HG02759 (cell line): Measurements from ENCODE around the gene SPOCK2.
"Not testable (repeated sequence)": the region's sequence is repeated elsewhere in the genome, so short reads cannot be mapped to it uniquely, and the experiment has no call there.

Experiments used
- ATAC-seq: cut with Tn5 transposase; IDR thresholded peaks from one replicate; pipeline ENCODE4 v1.9.1; 2021; ENCODE audit warnings: mild to moderate bottlenecking, moderate library complexity; ENCODE audit not compliant: unreplicated experiment

SPOCK2 gene

DNA sequence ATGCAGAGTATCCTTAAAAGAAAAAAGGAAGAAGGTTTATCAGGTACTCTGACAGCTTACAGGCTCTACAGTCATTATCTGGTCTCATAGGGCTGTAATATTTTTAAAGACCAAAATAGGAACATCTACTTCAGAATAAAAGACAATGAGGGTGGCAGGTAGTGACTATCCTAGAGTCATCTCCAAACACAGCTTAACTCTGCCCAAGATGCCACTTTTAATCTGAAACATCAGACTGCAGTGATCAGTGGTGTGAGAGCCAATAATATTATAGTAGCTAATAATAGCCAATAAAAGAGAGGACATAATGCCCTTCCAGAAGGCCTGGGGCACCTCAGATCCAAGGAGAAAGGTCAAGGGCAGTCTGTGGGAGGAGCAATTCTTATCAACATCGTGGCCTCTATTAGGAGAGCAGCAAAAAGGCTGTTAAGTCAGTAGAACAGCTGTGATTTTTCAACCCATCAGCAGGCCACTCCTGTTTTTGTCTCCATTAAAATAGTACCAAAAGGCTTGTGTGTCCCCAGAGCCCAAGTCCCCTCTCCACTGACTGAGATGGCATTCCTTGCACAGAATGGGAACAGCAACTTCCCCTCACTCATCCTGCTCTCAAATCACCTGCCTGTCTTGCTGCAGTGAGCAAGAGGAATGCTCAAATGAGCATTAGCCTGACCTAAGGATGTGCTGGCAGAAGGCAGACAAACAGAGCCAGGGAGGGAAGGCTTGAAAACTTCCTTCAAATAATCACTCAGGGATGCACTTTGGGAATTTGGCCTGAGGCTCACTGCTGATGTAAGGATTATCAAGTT, 20.7 kb upstream of the SPOCK2 start:
- no peak for ATAC-seq

DNA sequence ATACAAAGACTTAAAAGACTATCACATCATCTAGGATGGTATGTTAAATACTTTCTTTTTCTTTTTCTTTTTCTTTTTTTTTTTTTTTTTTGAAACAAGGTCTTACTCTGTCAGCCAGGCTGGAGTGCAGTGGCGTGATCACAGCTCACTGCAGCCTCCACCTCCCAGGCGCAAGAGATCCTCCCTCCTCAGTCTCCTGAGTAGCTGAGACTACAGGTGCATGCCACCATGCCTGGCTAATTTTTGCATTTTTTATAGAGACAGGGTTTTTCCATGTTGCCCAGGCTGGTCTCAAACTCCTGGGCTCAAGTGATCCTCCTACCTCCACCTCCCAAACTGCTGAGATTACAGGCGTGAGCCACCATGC, 19.6 kb upstream of the SPOCK2 start:
- ATAC-seq: not testable (repeated sequence)

DNA sequence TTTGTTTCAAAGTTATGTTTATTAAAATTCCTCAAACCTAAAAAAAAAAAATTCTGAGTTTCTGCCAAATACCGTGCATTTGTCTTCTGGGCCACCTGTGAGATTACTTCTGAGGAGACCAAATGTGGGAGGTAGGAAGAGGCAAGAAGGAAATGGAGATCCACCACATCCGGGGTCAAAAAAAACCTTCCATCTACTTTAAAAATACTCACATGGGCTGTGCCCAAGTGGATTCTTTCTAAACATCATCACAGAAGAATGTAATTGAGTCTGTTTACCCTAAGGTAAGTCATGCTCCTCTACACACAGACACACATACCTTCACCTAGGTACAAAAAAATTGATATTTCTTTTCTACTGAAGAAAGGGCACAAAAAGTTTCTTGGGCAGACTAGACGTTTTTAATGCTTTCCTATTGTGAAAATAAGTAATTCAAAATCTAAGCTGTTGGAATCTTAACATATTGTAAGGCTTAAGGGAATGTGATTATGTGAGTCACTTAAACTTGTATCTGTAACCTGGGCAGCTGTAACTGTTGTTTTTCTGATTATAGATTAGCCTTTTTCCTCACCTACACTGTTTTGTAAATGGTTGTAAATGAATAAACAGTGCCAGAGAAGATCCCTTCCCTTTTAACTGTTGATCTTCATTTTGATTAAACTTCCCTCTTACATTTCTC, 19.1 kb upstream of the SPOCK2 start:
- ATAC-seq: no peak

DNA sequence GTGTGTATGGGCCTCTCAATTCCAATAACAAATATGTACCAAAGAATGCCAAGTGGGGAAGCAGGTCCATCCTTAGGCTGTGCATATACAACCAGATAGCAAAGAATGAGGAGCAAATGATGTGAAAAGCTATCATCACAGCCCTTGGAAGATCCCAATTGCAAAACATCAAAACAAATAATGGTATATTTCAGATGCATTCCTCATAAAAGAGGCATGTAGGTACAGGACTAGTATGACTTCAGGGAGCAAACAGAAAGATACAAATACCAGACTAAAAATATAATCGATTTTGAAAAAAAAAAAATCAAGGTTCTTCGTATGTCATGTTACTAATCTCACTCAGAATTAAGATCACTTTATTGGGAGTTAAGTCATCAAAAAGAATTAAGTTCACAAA, 18.5 kb upstream of the SPOCK2 start:
- ATAC-seq: no peak

DNA sequence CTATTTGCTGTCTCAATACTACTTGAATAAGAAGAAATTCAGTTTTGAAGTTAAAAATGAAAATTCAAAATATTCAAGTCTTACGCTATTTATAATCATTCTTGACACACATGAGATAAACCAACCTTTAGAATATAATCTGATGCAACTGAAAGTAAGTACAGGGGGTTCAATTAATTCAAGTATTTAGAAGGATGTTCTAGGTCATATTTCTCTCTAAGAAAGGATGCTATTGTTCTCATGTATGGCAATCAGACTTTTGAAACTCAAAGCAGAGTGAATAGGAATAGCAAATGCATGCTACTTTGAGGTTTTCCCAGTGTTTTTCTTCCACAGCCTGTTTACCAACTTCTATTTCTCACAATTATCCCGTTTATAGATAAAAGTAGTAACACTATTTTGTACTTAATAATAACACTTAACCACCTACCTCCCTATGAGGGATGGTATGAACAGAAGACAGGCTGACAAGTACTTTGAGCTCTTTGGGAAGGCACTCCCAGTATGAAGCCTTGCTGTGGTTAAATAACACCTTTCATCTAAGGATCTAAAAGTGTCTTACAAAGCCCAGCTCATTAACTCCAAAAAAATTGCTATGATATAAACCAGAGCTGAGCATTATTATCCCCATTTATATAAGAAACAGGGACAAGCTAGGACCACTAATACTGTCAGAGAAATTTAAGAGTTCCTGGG, 18.0 kb upstream of the SPOCK2 start:
- ATAC-seq: no peak

DNA sequence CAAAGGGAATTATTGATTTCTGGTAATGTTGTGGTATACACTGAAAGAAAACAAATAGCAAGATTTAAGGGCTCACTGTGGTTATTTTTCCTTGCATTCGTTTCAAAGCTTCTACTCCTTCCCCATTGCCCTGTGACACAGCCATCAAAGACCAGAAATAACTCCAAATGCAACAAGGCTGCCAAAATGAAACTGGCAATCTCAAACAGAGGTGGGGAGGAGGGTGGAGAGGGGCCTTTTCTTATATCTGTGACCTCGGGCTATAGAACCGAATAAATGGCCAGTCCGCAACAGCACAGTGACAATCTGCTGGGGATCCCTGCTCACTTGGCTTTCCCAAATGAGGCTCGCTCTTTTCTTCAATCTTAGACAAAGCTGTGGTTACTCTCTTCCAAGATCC, 17.4 kb upstream of the SPOCK2 start:
- no peak for ATAC-seq

DNA sequence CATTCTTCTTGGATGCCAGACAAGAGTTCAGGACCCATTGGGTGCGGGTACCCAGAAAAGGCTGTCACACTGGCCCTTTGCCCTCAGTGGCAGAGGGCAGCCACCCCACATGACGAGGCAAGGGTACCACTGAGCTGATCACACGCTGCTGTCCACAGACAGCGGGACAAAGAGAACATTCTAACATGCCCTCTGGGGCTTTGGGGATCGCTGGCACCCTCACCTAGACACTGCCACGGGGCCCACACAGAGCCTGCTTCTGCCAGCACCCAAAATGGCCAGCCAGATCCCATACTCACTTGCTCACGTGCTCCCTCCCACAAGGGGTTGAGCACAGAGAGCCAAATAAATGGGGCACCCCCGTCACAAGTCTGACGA, 16.7 kb upstream of the SPOCK2 start:
- ATAC-seq: no peak

DNA sequence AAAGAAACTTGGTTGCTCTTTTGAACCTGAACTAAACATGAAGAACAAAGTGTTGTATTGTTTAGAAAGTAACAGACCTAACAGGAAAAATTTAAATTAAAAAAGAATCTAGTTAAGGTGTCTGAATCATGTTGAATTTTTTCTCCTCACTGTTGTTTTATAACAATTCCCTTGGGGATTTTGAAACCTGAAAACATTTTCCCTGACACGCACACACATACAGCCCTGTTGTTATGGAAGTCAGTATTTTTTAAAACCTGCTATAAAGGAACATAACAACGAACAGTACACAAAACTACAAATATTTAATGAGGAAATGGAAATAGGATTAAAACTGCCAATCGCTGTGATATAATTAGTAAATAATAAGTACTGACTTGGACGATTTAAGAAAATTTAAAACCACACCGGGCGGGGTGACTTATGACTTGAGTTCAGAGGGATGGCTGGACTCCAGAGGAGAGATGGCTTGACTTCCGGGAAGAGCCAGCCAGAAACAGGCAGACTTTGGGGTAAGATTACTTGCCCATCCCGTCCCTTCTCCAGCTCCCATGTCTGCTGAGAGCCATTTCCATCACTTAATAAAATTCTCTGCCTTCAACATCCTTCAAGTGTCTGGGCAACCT, 16.2 kb upstream of the SPOCK2 start:
- no peak for ATAC-seq

DNA sequence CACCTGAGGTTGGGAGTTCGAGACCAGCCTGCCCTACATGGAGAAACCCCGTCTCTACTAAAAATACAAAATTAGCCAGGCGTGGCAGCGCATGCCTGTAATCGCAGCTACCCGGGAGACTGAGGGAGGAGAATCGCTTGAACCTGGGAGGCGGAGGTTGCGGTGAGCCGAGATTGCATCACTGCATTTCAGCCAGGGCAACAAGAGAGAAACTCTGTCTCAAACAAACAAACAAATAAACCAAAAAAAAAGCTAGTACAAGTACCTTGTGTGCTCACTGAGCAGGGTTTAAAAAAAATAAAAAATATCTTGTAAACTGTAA, 11.2 kb upstream of the SPOCK2 start:
- ATAC-seq: no peak

DNA sequence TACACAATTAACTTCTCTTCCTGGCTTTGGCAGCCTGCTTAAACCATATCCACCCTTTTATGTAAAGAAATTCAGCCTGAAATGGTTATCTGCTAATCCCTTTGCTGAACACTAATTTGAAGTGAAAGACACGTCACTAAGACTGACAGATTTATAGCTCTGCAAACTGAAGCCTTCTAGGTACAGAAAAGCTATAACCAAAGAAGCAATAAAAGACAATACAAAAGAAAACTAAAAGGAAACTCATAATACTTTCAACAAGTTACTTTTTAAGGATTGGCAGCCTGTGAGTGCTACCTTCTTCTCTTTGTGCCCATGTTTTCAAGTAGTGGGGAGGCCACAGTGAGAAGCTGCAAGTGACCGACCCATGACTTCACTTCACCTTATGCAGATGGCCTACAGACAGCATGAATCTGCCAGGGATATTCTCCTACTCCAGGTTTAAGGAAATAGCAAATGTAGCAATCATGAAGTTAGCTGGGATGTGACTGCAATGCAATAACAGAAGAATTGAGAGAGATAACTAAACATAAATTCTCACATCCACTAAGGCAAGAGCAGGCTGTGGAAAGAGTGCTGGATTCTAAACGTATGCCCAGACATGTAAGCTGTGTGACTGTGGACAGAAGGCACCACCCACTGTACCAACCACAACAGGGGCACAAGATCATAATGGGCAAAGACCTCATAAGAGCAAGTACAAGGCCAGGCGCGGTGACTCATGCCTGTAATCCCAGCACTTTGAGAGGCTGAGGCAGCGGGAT, 10.7 kb upstream of the SPOCK2 start:
- no peak for ATAC-seq

DNA sequence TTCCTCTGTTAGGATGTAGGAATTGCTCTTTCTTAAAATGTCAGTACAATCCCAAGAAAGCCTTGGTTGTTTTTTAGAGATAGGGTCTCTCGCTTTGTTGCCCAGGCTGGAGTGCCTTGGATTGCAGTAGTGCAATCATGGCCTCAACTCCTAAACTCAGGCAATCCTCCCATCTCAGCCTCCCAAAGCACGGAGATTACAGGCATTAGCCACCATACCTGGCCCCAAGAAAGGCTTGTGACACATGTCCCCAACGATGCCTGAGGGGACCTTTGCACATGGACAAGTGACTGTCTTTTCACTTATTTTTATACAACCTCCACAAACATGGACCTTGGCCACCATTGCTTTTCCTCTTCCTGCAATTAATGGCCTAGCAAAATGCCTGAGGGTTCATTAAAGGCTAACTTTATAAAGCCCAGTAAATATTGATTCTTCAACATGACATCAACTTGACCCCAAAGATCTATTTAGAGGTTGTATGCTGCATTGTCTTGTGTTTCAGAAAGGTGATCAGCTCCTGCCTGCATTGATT, 10.0 kb upstream of the SPOCK2 start:
- no peak for ATAC-seq

DNA sequence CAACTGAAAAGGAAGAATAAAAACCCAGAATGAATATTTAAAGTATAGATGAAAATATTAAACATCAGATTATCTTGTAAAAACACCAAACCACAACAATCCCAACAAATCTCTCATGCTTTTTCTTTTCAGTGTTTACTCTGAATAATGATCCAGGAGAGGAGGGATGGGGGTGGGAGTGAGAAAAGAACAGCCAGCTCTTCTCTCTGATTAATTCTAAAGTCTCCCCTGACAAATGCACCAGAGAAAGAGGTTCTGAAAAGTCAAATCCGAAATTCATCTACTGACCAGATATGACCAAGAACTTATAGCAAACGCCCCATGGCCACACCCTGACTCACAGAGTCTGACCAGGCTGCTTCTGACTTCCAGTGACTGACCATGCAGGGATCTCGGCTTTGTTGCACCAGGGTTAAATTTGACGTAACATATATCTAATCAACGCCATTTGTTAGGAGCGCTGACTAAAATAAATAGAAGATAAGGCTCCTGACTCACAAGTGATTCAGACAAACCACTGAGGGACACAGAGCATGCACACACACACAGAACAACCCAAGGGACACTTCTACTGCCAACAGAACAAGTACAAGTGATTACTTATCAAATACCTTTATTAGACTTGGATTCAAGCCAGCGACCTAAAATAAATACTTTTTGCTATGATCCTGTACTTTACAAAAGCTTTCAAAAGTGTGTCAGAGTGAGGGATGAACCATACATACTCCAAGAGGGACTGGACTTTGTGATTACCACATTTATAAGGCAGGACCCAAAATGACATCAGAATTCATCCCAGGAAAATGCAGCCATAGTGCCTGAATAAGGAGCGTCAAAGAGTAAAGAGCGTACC, 9.3 kb upstream of the SPOCK2 start:
- no peak for ATAC-seq

DNA sequence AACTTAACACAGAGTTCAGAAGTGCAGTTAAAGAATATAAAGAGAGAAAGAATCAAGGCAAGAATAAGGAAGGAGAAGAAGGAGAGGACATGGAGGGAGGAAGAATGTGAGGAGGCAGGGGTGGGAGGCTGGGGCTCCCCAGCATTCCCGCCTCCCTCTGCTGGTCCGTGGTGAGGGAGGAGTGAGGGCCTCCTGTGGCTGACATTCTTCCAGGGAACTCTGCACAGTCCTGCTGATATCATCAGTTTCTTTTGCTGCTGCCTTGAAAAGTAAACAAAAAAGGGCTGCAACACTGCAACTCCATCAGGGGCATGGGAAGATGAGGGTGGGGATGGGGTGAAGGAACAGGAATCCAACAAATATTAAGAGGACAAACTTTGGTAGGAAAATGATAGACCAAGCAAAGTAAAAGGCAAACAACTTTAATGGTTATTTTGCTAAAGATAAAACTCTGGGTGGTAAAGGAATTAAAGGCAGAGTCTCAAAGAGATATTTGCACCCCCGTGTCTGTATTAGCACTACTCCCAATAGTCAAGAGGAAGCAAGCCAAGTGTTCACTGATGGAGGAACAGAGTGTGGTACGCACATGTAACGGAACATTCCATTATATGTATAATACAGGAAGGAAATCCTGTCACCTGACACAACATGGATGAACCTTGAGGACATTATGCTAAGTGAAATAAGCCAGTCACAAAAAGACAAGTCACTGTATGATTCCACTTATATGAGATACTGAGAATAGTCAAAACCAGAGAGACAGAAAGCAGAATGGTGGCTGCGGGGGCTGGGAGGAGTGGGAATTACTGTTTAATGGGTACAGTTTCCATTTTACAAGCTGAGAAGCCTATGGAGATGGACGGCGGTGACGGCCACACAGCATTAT, 8.0 kb upstream of the SPOCK2 start:
- ATAC-seq: no peak

DNA sequence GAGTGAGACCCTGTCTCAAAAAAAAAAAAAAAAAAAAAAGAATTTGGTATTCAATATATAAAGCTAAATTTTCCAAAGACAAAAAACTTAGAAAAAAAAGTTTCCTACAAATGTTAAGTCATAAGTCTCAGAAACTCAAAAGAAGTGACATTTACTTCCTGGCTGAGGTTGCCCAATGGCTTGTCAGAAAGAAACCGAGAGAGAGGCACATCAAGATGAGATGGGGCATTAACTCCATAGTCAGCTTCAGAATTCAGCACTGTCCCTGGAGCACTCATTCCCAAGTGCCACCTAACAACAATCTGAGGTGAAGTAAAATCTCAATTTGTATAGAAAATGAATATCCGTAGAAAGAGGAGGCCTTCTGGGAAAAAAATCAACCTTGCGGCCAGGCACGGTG, 6.8 kb upstream of the SPOCK2 start:
- ATAC-seq: no peak

DNA sequence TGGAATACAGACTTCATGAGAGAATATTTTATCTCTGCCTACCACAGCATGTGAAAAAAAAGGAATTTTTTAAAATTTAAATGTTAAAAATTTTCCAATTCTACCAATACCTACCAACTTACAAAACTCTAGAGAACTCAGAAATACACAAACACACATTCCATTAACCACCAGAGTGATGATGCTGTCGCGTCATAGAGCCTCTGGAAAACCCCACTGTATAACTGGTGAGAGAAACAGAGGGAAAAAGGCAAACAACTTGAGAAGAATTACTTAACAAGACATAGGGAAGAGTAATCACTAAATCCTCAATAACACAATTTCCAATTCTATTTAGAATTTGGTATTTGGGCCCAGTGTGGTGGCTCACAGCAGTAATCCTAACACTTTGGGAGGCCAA, 6.2 kb upstream of the SPOCK2 start:
- ATAC-seq: no peak

DNA sequence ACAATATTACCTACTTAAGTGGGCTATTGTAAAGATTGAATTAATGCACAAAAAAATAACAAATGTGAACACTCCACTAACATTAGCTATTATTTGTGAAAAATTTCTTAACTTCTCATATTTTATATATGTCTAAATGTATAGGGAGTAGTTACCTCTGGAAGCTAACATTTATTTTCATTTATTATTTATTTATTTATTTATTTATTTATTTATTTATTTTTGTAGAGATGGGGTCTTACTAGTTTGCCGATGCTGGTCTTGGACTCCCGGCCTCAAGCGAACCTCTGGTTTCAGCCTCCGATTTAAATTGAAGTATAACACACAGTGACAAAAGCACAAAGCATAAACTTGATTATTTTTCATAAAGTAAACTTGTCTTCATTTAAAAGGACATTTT, 5.1 kb upstream of the SPOCK2 start:
- no peak for ATAC-seq

DNA sequence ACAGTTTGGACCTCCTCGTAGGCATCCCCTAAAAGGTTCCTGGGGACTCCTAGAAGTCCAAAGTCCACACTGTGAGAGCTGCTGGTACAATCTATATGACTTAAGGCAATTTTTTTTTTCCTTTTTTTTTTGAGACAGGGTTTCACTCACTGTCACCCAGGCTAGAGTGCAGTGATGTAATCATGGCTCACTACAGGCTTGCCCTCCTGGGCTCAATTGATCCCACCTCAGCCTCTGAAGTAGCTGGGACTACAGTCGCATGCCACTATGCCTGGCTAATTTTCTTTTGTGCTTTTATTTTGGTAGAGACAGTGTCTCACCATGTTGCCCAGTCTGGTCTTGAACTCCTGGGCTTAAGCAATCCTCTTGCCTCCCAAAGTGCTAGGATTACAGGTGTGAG, 4.6 kb upstream of the SPOCK2 start:
- no peak for ATAC-seq

DNA sequence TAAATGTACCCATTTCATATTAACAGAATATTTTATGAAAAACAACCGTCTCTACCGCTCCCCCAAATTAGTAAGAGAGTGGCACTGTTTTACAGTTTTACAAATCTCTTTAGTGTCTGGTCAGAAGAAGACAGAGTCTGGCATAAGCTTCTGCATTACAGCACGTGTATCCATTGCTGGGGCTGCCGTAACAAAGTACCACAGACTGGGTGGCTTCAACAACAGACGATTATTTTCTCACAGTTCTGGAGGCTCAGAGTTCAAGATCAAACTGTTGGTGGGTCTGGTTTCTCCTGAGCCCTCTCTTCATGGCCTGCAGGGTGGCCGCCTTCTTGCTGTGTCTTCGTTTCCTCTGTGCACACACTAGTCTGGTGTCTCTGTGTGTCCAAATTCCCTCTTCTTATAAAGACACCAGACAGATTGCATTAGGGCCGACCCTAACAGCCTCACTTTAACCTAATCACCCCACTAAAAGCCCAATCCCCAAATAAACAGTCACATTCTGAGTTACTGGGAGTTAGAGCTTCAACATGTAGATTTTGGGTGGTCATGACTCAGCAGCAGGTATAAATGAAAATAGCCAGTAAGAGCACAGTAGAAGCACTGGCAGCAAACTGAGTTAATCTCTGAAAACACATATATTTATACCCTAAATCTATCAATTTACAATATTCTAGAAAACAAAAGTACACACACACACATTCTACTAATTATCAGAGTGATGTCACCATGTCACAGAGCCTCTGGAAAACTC, 4.0 kb upstream of the SPOCK2 start:
- no peak for ATAC-seq
